OCI-LY1 (cell line): ENCODE measurements around the gene GSK3A.

Experiments
- H2AFZ ChIP-seq: fragments of 200-600 bp; sonication (generic), shearing (Covaris generic); 2 replicates; pipeline ENCODE4 v1.6.0; 2014; ENCODE audit warnings: antibody characterized with exemption, mild to moderate bottlenecking, low read length
- H3F3A ChIP-seq: fragments of 200-600 bp; sonication (generic), shearing (Covaris generic); 2 replicates; pipeline ENCODE4 v1.6.0; 2014; ENCODE audit warnings: mild to moderate bottlenecking, antibody characterized with exemption, low read length, moderate library complexity; ENCODE audit not compliant: insufficient read depth
- H3K27ac ChIP-seq: fragments of 200-600 bp; sonication (generic); 2 replicates; pipeline ENCODE4 v1.5.1; 2014; ENCODE audit warnings: low read length, mixed run types, mild to moderate bottlenecking, low read depth; ENCODE audit not compliant: poor library complexity, severe bottlenecking
- H3K27me3 ChIP-seq: fragments of 200-600 bp; sonication (generic); 2 replicates; pipeline ENCODE4 v1.6.0; 2014; ENCODE audit warnings: antibody characterized with exemption, mild to moderate bottlenecking, low read length, moderate library complexity; ENCODE audit not compliant: insufficient read depth
- H3K36me3 ChIP-seq: fragments of 200-600 bp; sonication (generic); 2 replicates; pipeline ENCODE4 v1.6.1; 2014; ENCODE audit warnings: mild to moderate bottlenecking, antibody characterized with exemption, low read length, moderate library complexity, mixed read lengths; ENCODE audit not compliant: insufficient read depth
- H3K4me1 ChIP-seq: fragments of 200-600 bp; sonication (generic); 2 replicates; pipeline ENCODE4 v1.5.1; 2014; ENCODE audit warnings: mild to moderate bottlenecking, low read length, moderate library complexity; ENCODE audit not compliant: insufficient read depth, severe bottlenecking
- H3K4me2 ChIP-seq: fragments of 200-600 bp; sonication (generic), shearing (Covaris generic); 2 replicates; pipeline ENCODE4 v1.6.1; 2014; ENCODE audit warnings: low read length
- H3K4me3 ChIP-seq: fragments of 200-600 bp; sonication (generic); 2 replicates; pipeline ENCODE4 v1.5.1; 2014; ENCODE audit warnings: low read length, low read depth, mild to moderate bottlenecking, mixed read lengths; ENCODE audit not compliant: poor library complexity, severe bottlenecking
- H3K79me2 ChIP-seq: fragments of 200-600 bp; shearing (Covaris generic); 2 replicates; pipeline ENCODE4 v1.6.1; 2016; ENCODE audit warnings: mixed run types, low read length, mixed read lengths; ENCODE audit not compliant: insufficient read depth
- H3K9ac ChIP-seq: fragments of 200-600 bp; sonication (generic), shearing (Covaris generic); 2 replicates; pipeline ENCODE4 v1.6.1; 2014; ENCODE audit warnings: mild to moderate bottlenecking, low read length, mixed read lengths
- H3K9me2 ChIP-seq: fragments of 200-600 bp; sonication (generic), shearing (Covaris generic); 2 replicates; pipeline ENCODE4 v1.6.1; 2014; ENCODE audit warnings: low read depth, mild to moderate bottlenecking, low read length, mixed read lengths
- H3K9me3 ChIP-seq: fragments of 200-600 bp; shearing (Covaris generic); 2 replicates; pipeline ENCODE4 v1.6.1; 2014; ENCODE audit warnings: low read length, mixed read lengths
- H4K20me1 ChIP-seq: fragments of 200-600 bp; sonication (generic), shearing (Covaris generic); 2 replicates; pipeline ENCODE4 v1.6.0; 2016; ENCODE audit warnings: mild to moderate bottlenecking, low read length; ENCODE audit not compliant: insufficient read depth
- EZH2 ChIP-seq: fragments of 200-600 bp; sonication (generic), shearing (Covaris generic); IDR thresholded peaks from 2 replicates; pipeline ENCODE4 v1.8.0; 2017; ENCODE audit warnings: borderline replicate concordance, mixed run types, mild to moderate bottlenecking, antibody characterized with exemption, low read length, moderate library complexity, mixed read lengths
- TF ChIP-seq, protein P1 (sequence below): fragments of 200-600 bp; sonication (generic), shearing (Covaris generic); IDR thresholded peaks from 2 replicates; pipeline ENCODE4 v1.5.1; 2017; ENCODE audit warnings: mild to moderate bottlenecking, antibody characterized with exemption, low read length, moderate library complexity, mixed read lengths

The GSK3A gene

GRCh38 chr19:42233678-42234292, 8.6 kb downstream of the GSK3A start:
- TF ChIP-seq EZH2 = no peak
- TF ChIP-seq, protein P1, sequence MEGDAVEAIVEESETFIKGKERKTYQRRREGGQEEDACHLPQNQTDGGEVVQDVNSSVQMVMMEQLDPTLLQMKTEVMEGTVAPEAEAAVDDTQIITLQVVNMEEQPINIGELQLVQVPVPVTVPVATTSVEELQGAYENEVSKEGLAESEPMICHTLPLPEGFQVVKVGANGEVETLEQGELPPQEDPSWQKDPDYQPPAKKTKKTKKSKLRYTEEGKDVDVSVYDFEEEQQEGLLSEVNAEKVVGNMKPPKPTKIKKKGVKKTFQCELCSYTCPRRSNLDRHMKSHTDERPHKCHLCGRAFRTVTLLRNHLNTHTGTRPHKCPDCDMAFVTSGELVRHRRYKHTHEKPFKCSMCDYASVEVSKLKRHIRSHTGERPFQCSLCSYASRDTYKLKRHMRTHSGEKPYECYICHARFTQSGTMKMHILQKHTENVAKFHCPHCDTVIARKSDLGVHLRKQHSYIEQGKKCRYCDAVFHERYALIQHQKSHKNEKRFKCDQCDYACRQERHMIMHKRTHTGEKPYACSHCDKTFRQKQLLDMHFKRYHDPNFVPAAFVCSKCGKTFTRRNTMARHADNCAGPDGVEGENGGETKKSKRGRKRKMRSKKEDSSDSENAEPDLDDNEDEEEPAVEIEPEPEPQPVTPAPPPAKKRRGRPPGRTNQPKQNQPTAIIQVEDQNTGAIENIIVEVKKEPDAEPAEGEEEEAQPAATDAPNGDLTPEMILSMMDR = no peak
- H3F3A ChIP-seq = no peaks in the 10 kb centered on the region
- H3K4me3 ChIP-seq = no peak overlapping the region
- H3K27ac ChIP-seq = no peak overlapping the region
- no peaks in the 10 kb centered on the region for H3K79me2 ChIP-seq
- peaks cover 11% of the 10 kb centered on the region for H3K4me1 ChIP-seq
- H3K4me2 ChIP-seq = no peak overlapping the region
- no peaks in the 10 kb centered on the region for H3K27me3 ChIP-seq
- peaks cover 81% of the 10 kb centered on the region for H3K36me3 ChIP-seq
- H3K9me2 ChIP-seq = no peaks in the 10 kb centered on the region
- no peak overlapping the region for H3K9ac ChIP-seq
- no peaks in the 10 kb centered on the region for H4K20me1 ChIP-seq
- no peaks in the 10 kb centered on the region for H3K9me3 ChIP-seq
- no peak overlapping the region for H2AFZ ChIP-seq

DNA sequence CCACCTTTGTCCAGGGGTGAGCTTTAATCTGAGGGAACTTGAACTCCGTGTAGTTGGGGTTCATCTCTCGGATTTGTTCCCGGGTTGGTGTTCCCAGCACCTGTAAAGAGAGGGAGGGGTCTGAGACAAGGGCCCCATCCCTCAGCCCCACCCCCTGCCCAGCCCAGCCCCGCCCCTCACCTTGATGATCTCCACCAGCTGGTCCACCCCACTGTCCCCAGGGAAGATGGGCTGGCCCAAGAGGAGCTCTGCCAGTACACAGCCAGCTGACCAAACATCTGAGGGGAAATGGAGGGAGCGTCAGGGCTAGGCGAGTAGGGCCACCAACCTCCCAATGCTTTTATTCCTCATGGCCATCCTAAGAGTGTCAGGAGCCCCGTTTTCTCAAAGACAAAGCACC, 9.3 kb downstream of the GSK3A start:
- Histone ChIP-seq H3K36me3 (peaks cover 88% of the 10 kb centered on the region), H4K20me1 (no peaks in the 10 kb centered on the region), H2AFZ (no peak overlapping the region), H3K4me2 (no peak overlapping the region), H3K9me3 (no peaks in the 10 kb centered on the region), H3K9me2 (no peaks in the 10 kb centered on the region), H3F3A (no peaks in the 10 kb centered on the region), H3K27ac (no peak overlapping the region), H3K27me3 (no peaks in the 10 kb centered on the region), H3K9ac (no peak overlapping the region), H3K4me1 (peaks cover 11% of the 10 kb centered on the region), H3K79me2 (no peaks in the 10 kb centered on the region), H3K4me3 (no peak overlapping the region)
- no peak for TF ChIP-seq EZH2
- TF ChIP-seq, protein P1 = no peak

DNA sequence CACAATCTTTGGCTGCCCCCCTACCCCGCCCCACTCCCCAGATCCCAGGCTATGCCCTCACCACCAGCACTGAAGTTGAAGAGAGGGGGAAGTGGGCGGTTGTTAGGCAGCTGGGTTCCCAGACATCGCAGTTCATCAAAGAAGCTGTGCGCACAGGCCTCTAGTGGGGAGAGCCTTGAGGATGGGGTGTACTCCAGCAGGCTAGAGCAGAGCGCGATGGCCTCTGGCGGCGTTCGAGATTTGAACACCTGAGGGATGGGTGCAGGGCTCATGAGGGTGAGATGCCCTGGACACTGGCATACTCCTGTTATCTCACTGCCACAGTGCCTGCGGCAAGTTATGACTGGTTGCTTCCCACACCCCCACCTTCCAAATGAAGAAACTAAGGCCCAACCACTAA, 10.0 kb downstream of the GSK3A start:
- peaks cover 90% of the 10 kb centered on the region for H3K36me3 ChIP-seq
- H3F3A ChIP-seq = no peaks in the 10 kb centered on the region
- H3K9me3 ChIP-seq = no peaks in the 10 kb centered on the region
- no peaks in the 10 kb centered on the region for H3K27me3 ChIP-seq
- no peak for TF ChIP-seq EZH2
- TF ChIP-seq, protein P1 = no peak
- no peak overlapping the region for H3K4me3 ChIP-seq
- no peak overlapping the region for H3K4me2 ChIP-seq
- no peak overlapping the region for H2AFZ ChIP-seq
- H3K9ac ChIP-seq = no peak overlapping the region
- H3K79me2 ChIP-seq = no peaks in the 10 kb centered on the region
- H3K4me1 ChIP-seq = peaks cover 11% of the 10 kb centered on the region
- no peaks in the 10 kb centered on the region for H3K9me2 ChIP-seq
- H4K20me1 ChIP-seq = no peaks in the 10 kb centered on the region
- no peak overlapping the region for H3K27ac ChIP-seq
